NCI-H1436 treated with DMSO at 0.1 percent for 48 hours (cell line): ENCODE measurements around the gene ZNHIT1.
"Not testable (repeated sequence)": the region's sequence is repeated elsewhere in the genome, so short reads cannot be mapped to it uniquely, and the experiment has no call there.

Source experiments
- DNase-seq: peaks from one replicate; lab custom pipeline; 2025; lab: John Stamatoyannopoulos, UW

ZNHIT1 gene

GRCh38 chr7:101186844-101187428, 31.0 kb upstream of the ZNHIT1 start:
- no peak for DNase-seq

GRCh38 chr7:101189109-101189508, 28.9 kb upstream of the ZNHIT1 start:
- no peak for DNase-seq

GRCh38 chr7:101195884-101196283, 22.1 kb upstream of the ZNHIT1 start:
- DNase-seq: no peak

- DNase-seq: no peak
These were observed 20.0 kb upstream of the ZNHIT1 start for GRCh38 chr7:101197991-101198390.

- DNase-seq: no peak
These were observed 19.5 kb upstream of the ZNHIT1 start for GRCh38 chr7:101198476-101198875.

- DNase-seq: not testable (repeated sequence)
These were observed 18.4 kb upstream of the ZNHIT1 start for GRCh38 chr7:101199522-101199921.

GRCh38 chr7:101200504-101200861, 17.5 kb upstream of the ZNHIT1 start:
- DNase-seq: no peak

GRCh38 chr7:101200862-101201599, 16.9 kb upstream of the ZNHIT1 start, which contains the start of gene MOGAT3:
Gene MOGAT3, minus strand, starts transcription at chr7:101201036. Its CDS starts 182 bp downstream, at chr7:101200854.
- DNase-seq: no peak

GRCh38 chr7:101201695-101202602, 16.0 kb upstream of the ZNHIT1 start:
- no peak for DNase-seq

- DNase-seq: no peak
These were observed 15.4 kb upstream of the ZNHIT1 start for GRCh38 chr7:101202603-101202918.

GRCh38 chr7:101203740-101204738, 13.9 kb upstream of the ZNHIT1 start:
- not testable (repeated sequence) for DNase-seq

GRCh38 chr7:101205901-101206664, 11.9 kb upstream of the ZNHIT1 start:
- no peak for DNase-seq

- no peak for DNase-seq
These were observed 11.3 kb upstream of the ZNHIT1 start for GRCh38 chr7:101206665-101207042.

GRCh38 chr7:101207459-101207858, 10.5 kb upstream of the ZNHIT1 start:
- no peak for DNase-seq

- DNase-seq: no peak
These were observed 9.2 kb upstream of the ZNHIT1 start for GRCh38 chr7:101208794-101209193.

- DNase-seq: no peak
These were observed 7.8 kb upstream of the ZNHIT1 start for GRCh38 chr7:101210143-101210542.

GRCh38 chr7:101211501-101211900, 6.5 kb upstream of the ZNHIT1 start:
- no peak for DNase-seq

- DNase-seq: no peak
These were observed 6.0 kb upstream of the ZNHIT1 start for GRCh38 chr7:101212014-101212413.

- DNase-seq: no peak
These were observed 1.7 kb upstream of the ZNHIT1 start for GRCh38 chr7:101216001-101216859.

GRCh38 chr7:101216860-101217387, 1.0 kb upstream of the ZNHIT1 start:
- DNase-seq: no peak
